ENCODE results near the gene TBL2.

TBL2 gene

GRCh38 chr7:73606801-73607691, 28.7 kb upstream of the TBL2 start:
- Histone ChIP-seq H3K36me3 (ENCODE audit: control insufficient read depth, insufficient read depth, low read length) (no peaks in the 10 kb centered on the region), H3K27me3 (ENCODE audit: control insufficient read depth, insufficient read depth, low read length, poor library complexity, severe bottlenecking) (no peaks in the 10 kb centered on the region), H3K4me1 (ENCODE audit: control insufficient read depth, insufficient read depth, low read length) (no peaks in the 10 kb centered on the region), H3K4me3 (ENCODE audit: insufficient read depth, low read depth, low read length) (peak overlapping the region; percentile 18), H3K9me3 (ENCODE audit: control insufficient read depth, low read length) (no peaks in the 10 kb centered on the region), H3K27ac (ENCODE audit: insufficient read depth, low read depth, low read length, poor library complexity, severe bottlenecking) (no peak overlapping the region)
- 21 to 22% methylated on average over 34 to 35 of the region's 36 CpGs for WGBS, 2 experiments

GRCh38 chr7:73605601-73606220, 27.3 kb upstream of the TBL2 start:
- no peak overlapping the region for H3K4me3 ChIP-seq (ENCODE audit: insufficient read depth, low read depth, low read length)
- no peaks in the 10 kb centered on the region for H3K27me3 ChIP-seq (ENCODE audit: control insufficient read depth, insufficient read depth, low read length, poor library complexity, severe bottlenecking)
- H3K36me3 ChIP-seq (ENCODE audit: control insufficient read depth, insufficient read depth, low read length), result no peaks in the 10 kb centered on the region
- H3K9me3 ChIP-seq (ENCODE audit: control insufficient read depth, low read length), result no peaks in the 10 kb centered on the region
- H3K27ac ChIP-seq (ENCODE audit: insufficient read depth, low read depth, low read length, poor library complexity, severe bottlenecking), result no peak overlapping the region
- 84 to 86% methylated on average over 23 of the region's 23 CpGs for WGBS, 2 experiments
- no peaks in the 10 kb centered on the region for H3K4me1 ChIP-seq (ENCODE audit: control insufficient read depth, insufficient read depth, low read length)

- H3K27ac ChIP-seq (ENCODE audit: insufficient read depth, low read depth, low read length, poor library complexity, severe bottlenecking), result no peak overlapping the region
- H3K4me1 ChIP-seq (ENCODE audit: control insufficient read depth, insufficient read depth, low read length), result no peaks in the 10 kb centered on the region
- no peak overlapping the region for H3K4me3 ChIP-seq (ENCODE audit: insufficient read depth, low read depth, low read length)
- no peaks in the 10 kb centered on the region for H3K9me3 ChIP-seq (ENCODE audit: control insufficient read depth, low read length)
- no peaks in the 10 kb centered on the region for H3K27me3 ChIP-seq (ENCODE audit: control insufficient read depth, insufficient read depth, low read length, poor library complexity, severe bottlenecking)
- WGBS, 2 experiments, result 81 to 85% methylated on average over 22 of the region's 22 CpGs
- H3K36me3 ChIP-seq (ENCODE audit: control insufficient read depth, insufficient read depth, low read length), result no peaks in the 10 kb centered on the region
Measured at GRCh38 chr7:73602721-73603651, 24.6 kb upstream of the TBL2 start.

- Histone ChIP-seq H3K9me3 (ENCODE audit: control insufficient read depth, low read length) (no peaks in the 10 kb centered on the region), H3K27ac (ENCODE audit: insufficient read depth, low read depth, low read length, poor library complexity, severe bottlenecking) (no peak overlapping the region), H3K4me3 (ENCODE audit: insufficient read depth, low read depth, low read length) (no peak overlapping the region), H3K4me1 (ENCODE audit: control insufficient read depth, insufficient read depth, low read length) (peaks cover 3% of the 10 kb centered on the region), H3K27me3 (ENCODE audit: control insufficient read depth, insufficient read depth, low read length, poor library complexity, severe bottlenecking) (no peaks in the 10 kb centered on the region), H3K36me3 (ENCODE audit: control insufficient read depth, insufficient read depth, low read length) (no peaks in the 10 kb centered on the region)
- WGBS, 2 experiments, result 90 to 91% methylated on average over 7 of the region's 7 CpGs
Measured at GRCh38 chr7:73599916-73600315, 21.5 kb upstream of the TBL2 start.

DNA sequence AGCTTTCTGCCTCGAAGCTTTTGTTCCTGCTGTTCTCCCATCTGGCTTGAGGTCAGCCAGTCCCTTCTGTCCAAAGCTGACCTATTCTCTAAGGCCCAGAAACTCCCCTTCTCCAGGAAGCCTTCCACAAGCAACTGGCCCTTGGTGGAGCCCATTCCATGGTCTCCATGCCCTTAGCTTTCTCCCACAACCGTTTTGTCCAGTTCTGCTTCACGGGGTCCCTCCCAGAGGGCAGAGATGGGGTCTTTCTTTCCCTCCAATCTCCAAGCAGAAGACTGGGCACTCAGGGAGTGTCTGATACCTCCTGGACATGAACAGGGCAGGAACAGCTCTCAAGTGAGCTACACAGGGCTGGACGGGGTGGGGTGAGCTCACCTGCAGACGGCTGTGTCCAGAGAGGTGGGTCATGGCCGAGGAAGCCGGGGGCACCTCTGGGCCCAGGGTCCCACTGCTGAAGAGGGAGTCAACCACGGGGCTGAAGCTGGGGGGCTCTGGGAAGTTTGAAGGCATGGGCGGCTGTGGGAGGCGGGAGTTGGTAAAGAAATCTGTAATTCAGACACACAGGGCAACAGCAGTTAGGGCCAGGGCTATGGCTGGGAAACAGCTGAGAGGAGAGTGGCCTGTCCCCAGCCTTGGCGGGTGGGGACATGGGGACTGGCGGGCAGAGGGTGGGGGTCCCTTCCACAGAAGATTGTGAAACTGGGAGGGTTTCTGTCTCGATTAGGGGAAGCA, 20.9 kb upstream of the TBL2 start:
- Histone ChIP-seq H3K27me3 (ENCODE audit: control insufficient read depth, insufficient read depth, low read length, poor library complexity, severe bottlenecking) (no peaks in the 10 kb centered on the region), H3K9me3 (ENCODE audit: control insufficient read depth, low read length) (no peaks in the 10 kb centered on the region), H3K27ac (ENCODE audit: insufficient read depth, low read depth, low read length, poor library complexity, severe bottlenecking) (no peak overlapping the region), H3K4me1 (ENCODE audit: control insufficient read depth, insufficient read depth, low read length) (peaks cover 3% of the 10 kb centered on the region), H3K4me3 (ENCODE audit: insufficient read depth, low read depth, low read length) (no peak overlapping the region), H3K36me3 (ENCODE audit: control insufficient read depth, insufficient read depth, low read length) (no peaks in the 10 kb centered on the region)
- WGBS, 2 experiments, result 87 to 91% methylated on average over 13 of the region's 13 CpGs

GRCh38 chr7:73597978-73598782, 19.8 kb upstream of the TBL2 start:
- 88 to 94% methylated on average over 5 of the region's 5 CpGs for WGBS, 2 experiments
- Histone ChIP-seq H3K27me3 (ENCODE audit: control insufficient read depth, insufficient read depth, low read length, poor library complexity, severe bottlenecking) (no peaks in the 10 kb centered on the region), H3K4me1 (ENCODE audit: control insufficient read depth, insufficient read depth, low read length) (peaks cover 3% of the 10 kb centered on the region), H3K9me3 (ENCODE audit: control insufficient read depth, low read length) (no peaks in the 10 kb centered on the region), H3K4me3 (ENCODE audit: insufficient read depth, low read depth, low read length) (no peak overlapping the region), H3K27ac (ENCODE audit: insufficient read depth, low read depth, low read length, poor library complexity, severe bottlenecking) (no peak overlapping the region), H3K36me3 (ENCODE audit: control insufficient read depth, insufficient read depth, low read length) (no peaks in the 10 kb centered on the region)

GRCh38 chr7:73596191-73597065, 18.0 kb upstream of the TBL2 start:
- Histone ChIP-seq H3K4me3 (ENCODE audit: insufficient read depth, low read depth, low read length) (no peak overlapping the region), H3K27ac (ENCODE audit: insufficient read depth, low read depth, low read length, poor library complexity, severe bottlenecking) (no peak overlapping the region), H3K9me3 (ENCODE audit: control insufficient read depth, low read length) (no peaks in the 10 kb centered on the region), H3K36me3 (ENCODE audit: control insufficient read depth, insufficient read depth, low read length) (no peaks in the 10 kb centered on the region), H3K27me3 (ENCODE audit: control insufficient read depth, insufficient read depth, low read length, poor library complexity, severe bottlenecking) (no peaks in the 10 kb centered on the region), H3K4me1 (ENCODE audit: control insufficient read depth, insufficient read depth, low read length) (peaks cover 3% of the 10 kb centered on the region)
- WGBS, 2 experiments, result 76 to 77% methylated on average over 37 of the region's 37 CpGs

DNA sequence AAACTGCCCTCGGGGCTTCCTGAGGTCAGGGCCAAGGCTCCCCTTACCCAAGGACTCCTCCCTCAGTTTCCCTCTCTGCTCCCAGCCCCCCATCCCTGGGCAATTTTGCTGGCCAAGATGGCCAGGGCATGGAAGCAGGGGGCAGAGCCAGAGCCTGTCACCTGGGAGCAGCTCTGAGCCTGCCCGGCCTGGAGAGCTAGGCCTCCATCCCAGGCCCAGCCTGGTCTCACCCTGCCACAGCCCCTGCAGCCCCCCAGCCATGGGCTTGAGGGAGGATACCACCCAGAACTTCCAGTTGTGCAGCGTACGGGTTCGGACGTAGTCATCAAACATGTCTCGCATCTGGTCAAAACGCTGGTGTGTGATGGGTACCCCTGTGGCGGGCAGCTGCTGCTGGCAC, 17.0 kb upstream of the TBL2 start:
- H3K27ac ChIP-seq (ENCODE audit: insufficient read depth, low read depth, low read length, poor library complexity, severe bottlenecking), result no peak overlapping the region
- no peaks in the 10 kb centered on the region for H3K36me3 ChIP-seq (ENCODE audit: control insufficient read depth, insufficient read depth, low read length)
- H3K4me1 ChIP-seq (ENCODE audit: control insufficient read depth, insufficient read depth, low read length), result peaks cover 3% of the 10 kb centered on the region
- 93% methylated on average over 9 of the region's 9 CpGs for WGBS, 2 experiments
- H3K4me3 ChIP-seq (ENCODE audit: insufficient read depth, low read depth, low read length), result no peak overlapping the region
- no peaks in the 10 kb centered on the region for H3K27me3 ChIP-seq (ENCODE audit: control insufficient read depth, insufficient read depth, low read length, poor library complexity, severe bottlenecking)
- no peaks in the 10 kb centered on the region for H3K9me3 ChIP-seq (ENCODE audit: control insufficient read depth, low read length)

Measured in ectodermal cell (in vitro differentiated cells).